GM19467 (cell line): ENCODE data around the gene FAM193A.
"Not testable (repeated sequence)": the region's sequence is repeated elsewhere in the genome, so short reads cannot be mapped to it uniquely, and the experiment has no call there.

Experiments
- ATAC-seq: cut with Tn5 transposase; IDR thresholded peaks from one replicate; pipeline ENCODE4 v1.9.1; 2021; ENCODE audit warnings: mild to moderate bottlenecking, moderate library complexity; ENCODE audit not compliant: unreplicated experiment

Gene FAM193A

GRCh38 chr4:2574009-2574408 is 37.6 kb downstream of the FAM193A start:
- ATAC-seq = no peak

- ATAC-seq = no peak
Observed at GRCh38 chr4:2574863-2575262, 38.4 kb downstream of the FAM193A start.

- no peak for ATAC-seq
Observed at GRCh38 chr4:2576290-2576689, 39.8 kb downstream of the FAM193A start.

- no peak for ATAC-seq
Observed at GRCh38 chr4:2578106-2578505, 41.7 kb downstream of the FAM193A start.

GRCh38 chr4:2579910-2580309 is 43.5 kb downstream of the FAM193A start:
- no peak for ATAC-seq

GRCh38 chr4:2583092-2583491 is 46.6 kb downstream of the FAM193A start:
- ATAC-seq = no peak

- ATAC-seq = no peak
Observed at GRCh38 chr4:2583517-2583916, 47.1 kb downstream of the FAM193A start.

GRCh38 chr4:2586502-2586901 is 50.1 kb downstream of the FAM193A start:
- ATAC-seq = no peak

GRCh38 chr4:2587213-2587823 is 50.9 kb downstream of the FAM193A start:
- no peak for ATAC-seq

GRCh38 chr4:2588259-2588658 is 51.8 kb downstream of the FAM193A start:
- no peak for ATAC-seq

- ATAC-seq = no peak
Observed at GRCh38 chr4:2591189-2591588, 54.7 kb downstream of the FAM193A start.

GRCh38 chr4:2592014-2592413 is 55.6 kb downstream of the FAM193A start:
- not testable (repeated sequence) for ATAC-seq

GRCh38 chr4:2592572-2592971 is 56.1 kb downstream of the FAM193A start:
- ATAC-seq = no peak

GRCh38 chr4:2593003-2593402 is 56.6 kb downstream of the FAM193A start:
- ATAC-seq = no peak

- no peak for ATAC-seq
Observed at GRCh38 chr4:2595436-2595835, 59.0 kb downstream of the FAM193A start.

- no peak for ATAC-seq
Observed at GRCh38 chr4:2595952-2596552, 59.6 kb downstream of the FAM193A start.

GRCh38 chr4:2596611-2597010 is 60.2 kb downstream of the FAM193A start:
- no peak for ATAC-seq

- peak; percentile 78 for ATAC-seq
Observed at GRCh38 chr4:2598511-2599303, 62.3 kb downstream of the FAM193A start.

- no peak for ATAC-seq
Observed at GRCh38 chr4:2599304-2599654, 62.8 kb downstream of the FAM193A start.

GRCh38 chr4:2600878-2601277 is 64.4 kb downstream of the FAM193A start:
- no peak for ATAC-seq

- ATAC-seq = no peak
Observed at GRCh38 chr4:2604614-2605013, 68.2 kb downstream of the FAM193A start.

- no peak for ATAC-seq
Observed at GRCh38 chr4:2606960-2607506, 70.6 kb downstream of the FAM193A start.
